ENCODE results near the gene PNMA6F.
"Not testable (repeated sequence)": the region's sequence is repeated elsewhere in the genome, so short reads cannot be mapped to it uniquely, and the experiment has no call there.

The PNMA6F gene

DNA sequence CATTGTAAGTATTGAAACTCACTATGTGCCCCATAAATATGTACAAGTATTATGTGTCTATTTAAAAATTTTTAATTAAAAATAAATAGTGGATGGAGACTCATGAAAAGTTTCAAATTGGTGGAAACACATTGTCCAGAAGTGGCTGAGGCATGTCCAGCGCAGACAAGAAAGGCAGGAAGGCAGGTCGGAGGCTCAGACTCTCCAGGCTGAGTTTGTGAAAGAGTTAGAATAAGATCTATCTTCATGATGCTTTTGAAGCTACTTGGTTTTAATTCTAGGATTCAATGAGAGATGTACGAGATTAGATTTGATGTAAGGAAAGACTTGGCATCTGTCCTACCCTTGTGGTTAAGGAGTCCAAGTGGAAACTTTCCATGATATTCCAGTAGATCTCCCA is 19.8 kb downstream of the PNMA6F start:
- no peak for DNase-seq

DNA sequence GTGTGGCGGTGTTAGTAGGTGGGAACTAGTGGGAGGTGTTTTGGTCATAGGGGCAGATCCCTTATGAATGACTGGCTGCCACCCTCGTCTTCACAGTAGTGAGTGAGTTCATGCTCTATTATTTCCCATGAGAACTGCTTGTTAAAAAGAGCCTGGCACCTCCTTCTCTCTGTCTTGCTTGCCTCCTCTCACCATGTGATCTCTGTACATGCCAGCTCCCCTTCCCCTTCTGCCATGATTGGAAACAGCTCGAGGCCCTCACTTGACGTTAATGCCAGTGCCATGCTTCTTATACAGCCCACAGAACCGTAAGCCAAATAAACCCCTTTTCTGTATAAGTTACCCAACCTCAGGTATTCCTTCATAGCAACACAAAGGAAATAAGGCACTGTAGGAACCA is 21.7 kb downstream of the PNMA6F start:
- no peak for DNase-seq

DNA sequence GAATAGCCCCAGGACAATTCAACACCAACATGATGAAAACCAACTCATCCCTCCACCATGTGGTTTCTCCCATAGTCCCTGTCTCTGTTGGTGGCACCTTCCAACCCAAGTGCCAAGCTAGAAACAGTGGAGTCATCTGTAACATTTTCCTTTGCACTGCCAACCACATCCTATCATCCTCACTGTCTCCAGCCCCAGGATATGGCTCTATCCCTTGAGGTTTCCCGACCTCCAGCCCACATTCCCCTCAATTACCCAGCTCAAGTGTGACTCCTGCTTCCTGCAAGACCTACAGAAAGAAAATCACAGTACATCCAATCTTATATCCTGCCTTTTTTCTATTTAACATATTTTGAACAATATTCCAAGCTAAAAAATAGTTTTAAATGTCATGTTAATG is 24.2 kb downstream of the PNMA6F start:
- no peak for DNase-seq

DNA sequence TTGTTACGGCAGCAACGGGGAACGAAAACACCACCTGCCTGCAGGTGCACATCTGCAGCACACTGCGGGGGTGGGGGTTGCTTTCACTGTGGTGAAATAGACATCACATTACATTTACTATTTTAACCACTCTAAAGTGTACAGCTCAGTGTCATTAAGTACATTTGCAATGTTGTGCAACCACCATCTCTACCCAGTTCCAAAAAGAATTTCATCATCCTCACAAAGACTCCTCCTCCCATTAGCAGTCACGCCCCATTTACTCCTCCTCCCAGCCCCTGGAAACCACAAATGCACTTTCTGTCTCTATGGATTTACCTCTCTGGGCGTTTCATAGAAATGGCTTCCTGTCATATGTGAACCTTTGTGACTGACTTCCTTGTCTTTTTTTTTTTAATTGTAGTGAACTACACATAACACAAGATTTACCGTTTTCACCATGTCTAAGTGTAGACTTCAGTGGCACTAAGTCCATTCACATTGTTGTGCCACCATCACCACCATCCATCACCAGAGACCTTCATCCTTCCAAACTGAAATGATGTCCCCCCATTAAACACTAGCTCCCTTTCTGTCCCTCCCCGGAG is 28.0 kb downstream of the PNMA6F start:
- not testable (repeated sequence) for DNase-seq

DNA sequence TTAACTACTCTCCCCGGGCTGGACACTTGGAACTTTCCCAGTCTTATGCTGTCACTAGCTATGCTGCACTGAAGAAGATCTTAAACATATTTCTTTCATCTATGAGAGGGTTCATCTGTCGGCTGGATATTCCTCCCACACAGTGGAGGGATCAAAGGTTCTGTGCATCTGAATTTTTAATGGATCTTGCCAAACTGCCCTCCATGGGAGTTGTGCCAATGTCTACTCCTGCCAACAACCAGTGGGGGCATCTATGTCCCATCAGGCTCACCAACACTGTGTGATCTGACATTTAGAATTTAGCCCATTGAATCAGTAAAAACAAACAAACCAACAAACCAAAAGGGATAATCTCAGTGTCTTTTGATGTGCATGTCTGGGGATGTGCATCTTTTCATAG is 32.8 kb downstream of the PNMA6F start:
- not testable (repeated sequence) for DNase-seq

DNA sequence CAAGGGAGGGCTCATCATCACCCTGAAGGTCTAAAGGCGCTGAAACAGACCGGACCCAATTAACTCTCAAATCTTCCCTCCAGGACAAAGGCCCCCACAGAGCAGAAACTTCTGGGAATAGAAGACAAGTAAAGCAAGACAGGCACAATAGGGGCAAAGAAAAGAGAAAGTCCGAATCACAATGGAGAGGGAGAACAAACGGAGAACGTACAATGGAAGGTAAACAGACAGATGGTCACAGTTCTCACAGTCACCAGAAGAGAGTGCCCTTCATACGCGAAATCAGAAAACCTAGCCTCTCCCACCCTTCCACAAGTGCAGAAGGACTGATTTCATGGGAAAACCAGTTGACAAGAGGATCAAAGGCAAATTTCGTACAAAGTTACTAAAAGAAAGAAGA is 35.9 kb downstream of the PNMA6F start:
- not testable (repeated sequence) for DNase-seq

DNA sequence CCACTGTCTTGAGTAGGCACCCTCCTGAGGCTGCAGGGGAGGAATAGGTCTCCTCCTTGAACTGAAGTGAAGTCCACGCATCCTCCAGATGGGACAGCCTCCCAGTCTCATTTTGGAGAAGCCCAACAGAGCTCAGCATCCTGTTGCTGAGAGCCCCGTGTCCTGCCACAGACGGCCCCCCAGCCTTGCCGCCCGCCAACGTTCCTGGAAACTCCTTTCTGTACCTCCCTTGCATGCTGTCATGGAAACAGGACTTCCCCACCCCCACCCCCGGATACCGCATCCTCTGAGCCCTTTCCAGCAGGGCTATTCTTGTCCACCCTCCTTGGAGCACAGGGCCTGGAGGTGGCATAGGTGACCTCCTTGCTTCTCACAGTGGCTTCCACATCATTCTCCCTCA is 37.6 kb downstream of the PNMA6F start:
- DNase-seq = not testable (repeated sequence)

DNA sequence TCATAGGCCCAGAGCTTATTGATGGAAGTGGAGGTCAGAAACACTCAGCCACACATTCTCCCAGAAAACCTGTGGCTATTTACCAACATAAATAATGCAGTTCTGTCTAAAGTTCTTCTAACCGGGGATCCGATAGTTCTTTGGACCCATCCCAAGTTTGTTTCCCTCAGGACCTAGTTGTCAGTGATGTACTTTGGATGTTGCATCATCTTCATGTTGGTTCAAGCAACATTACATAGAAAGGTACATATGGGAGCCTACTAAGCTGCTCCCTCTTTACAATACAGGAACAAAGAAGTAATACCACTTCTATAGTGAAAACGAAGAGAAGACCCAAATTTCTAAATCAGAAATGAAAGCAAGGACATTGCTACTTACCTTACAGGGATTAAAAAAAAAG is 39.8 kb downstream of the PNMA6F start:
- DNase-seq = not testable (repeated sequence)

DNA sequence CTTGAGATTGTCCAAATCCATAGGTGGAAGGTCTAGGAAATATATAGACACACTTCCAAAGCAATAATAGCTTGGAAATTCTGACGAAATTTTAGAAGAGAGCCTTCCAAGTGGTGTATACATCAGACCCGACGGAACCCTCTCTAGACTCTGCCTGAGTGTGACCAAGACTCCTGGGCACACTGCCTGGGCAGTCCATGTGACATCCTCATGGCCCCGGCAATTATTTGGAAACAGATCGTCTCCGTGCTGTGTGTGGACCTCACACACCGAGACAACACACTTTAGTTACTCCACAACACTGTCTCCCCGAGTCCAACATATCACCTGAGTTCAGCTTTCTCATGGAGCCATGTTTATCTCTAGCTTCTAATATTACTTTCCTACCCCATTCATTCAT is 42.3 kb downstream of the PNMA6F start:
- not testable (repeated sequence) for DNase-seq

DNA sequence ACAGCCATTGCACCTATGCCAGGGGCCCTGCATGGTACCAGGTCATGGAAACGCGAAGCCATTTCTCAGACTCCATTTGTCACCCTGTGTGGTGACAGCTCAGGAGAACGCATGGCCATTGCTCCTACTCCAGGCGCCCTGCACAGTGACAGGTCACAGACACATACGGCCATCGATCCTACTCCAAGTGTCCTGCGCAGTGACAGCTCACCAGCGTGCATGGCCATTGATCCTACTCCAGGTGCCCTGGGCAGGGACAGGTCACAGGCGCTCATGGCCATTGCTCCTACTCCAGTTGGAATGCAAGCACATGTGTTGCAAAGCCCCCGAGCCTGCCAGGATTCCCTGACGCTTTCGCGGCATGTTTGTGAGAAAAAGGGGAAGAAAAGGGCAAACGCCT is 45.5 kb downstream of the PNMA6F start:
- DNase-seq = not testable (repeated sequence)

DNA sequence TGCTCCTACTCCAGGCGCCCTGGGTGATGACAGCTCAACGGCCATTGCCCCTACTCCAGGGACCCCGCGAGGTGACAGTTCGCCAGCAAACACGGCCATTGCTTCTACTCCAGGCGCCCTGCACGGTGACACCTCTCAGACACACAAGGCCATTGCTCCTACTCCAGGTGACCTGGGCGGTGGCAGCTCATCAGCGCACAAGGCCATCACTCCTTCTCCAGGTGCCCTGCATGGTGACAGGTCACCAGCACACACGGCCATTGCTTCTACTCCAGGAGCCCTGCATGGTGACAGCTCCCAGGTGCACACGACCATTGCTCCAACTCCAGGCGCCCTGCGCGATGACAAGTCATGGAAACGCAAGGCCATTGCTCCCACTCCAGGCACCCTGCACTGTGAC is 46.1 kb downstream of the PNMA6F start:
- DNase-seq = not testable (repeated sequence)

DNA sequence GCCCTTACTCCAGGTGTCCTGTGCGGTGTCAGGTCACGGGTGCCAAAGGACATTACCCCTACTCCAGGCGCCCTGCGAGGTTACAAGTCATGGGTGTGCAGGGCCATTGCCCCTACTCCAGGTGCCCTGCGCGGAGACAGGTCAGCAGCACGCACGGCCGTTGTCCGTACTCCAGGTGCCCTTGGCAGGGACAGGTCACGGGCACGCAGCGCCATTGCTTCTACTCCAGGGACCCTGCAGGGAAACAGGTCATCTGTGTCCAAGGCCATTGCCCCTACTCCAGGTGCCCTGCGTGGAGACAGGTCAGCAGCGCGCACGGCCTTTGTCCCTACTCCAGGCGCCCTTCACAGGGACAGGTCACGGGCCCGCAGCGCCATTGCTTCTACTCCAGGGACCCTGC is 49.0 kb downstream of the PNMA6F start:
- not testable (repeated sequence) for DNase-seq

DNA sequence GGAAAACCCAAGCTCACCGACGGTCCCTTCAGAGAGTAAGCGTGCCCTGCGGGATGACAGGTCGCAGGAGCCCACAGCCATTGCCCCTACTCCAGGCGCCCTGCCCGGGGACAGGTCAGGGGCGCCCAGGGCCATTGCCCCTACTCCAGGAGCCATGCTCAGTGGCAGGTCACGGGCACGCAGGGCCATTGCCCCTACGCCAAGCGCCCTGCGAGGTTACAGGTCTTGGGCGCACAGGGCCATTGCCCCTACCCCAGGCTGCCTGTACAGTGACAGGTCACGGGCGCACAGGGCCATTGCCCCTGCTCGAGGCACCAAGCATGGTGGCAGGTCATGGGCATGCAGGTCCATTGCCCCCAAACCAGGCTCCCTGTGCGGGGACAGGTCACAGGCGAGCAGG is 49.5 kb downstream of the PNMA6F start:
- not testable (repeated sequence) for DNase-seq
